Measurements from ENCODE around the gene HYAL1.

The HYAL1 gene

DNA sequence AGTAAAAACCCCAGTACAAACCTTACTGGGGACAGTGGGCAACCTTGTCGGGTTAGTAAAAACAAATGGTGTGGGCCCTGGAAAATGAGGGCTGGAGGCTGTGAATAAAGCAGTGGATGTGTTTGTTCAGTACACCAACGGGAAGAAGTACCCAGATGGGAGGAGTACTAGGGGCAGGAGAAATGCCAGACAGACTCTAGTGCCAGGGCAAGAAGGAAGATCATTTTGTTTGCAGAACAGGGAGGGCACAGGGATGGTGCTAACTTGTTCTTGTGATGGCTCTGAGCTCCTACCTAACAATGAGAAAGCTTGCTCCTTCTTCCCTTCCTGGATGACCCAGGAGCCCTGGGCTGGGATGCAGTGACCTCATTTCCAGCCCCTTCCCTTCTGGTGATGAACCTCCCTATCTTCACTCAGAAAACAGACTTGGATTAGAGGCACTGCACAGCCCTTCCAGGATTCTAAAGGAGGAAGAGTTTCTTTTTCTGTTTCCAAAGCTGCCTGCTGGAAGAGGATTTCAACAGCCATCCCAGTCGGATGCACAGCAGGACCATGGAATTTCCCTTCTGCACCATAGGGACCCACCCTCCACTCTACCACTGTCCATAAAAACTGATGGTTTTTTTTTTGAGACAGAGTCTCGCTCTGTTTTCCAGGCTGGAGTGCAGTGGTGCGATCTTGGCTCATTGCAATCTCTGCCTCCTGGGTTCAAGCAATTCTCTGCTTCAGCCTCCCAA is 31.1 kb upstream of the HYAL1 start:
- no peak for DNase-seq (ENCODE audit: low read depth)

DNA sequence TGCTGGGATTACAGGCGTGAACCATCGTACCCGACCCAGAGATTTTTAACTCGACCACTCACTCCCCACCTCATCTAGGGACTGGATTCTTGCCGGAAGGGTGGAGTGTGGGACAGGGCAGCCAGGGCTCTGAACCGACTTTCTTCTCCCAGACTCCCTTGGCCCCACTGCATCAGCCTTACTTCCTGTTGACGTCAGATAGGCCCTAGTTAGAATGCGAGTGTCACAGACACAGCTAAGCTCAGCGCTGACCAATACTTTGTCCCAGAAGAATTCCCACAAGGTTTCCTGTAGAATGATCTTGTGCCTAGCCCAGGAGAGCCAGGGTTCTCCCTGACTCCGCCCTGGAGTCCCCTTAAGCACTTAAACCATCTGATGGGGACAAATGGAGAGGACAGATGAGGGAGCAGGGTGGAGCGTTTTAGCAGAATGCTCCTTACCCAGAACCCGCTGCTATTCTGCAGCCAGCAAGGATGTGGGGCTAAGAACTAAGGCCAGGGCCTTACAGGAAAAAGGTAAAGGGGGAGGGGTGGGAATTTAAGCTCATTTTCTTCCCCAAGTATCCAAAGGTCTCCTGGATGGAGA is 30.5 kb upstream of the HYAL1 start:
- DNase-seq (ENCODE audit: low read depth): no peak

DNA sequence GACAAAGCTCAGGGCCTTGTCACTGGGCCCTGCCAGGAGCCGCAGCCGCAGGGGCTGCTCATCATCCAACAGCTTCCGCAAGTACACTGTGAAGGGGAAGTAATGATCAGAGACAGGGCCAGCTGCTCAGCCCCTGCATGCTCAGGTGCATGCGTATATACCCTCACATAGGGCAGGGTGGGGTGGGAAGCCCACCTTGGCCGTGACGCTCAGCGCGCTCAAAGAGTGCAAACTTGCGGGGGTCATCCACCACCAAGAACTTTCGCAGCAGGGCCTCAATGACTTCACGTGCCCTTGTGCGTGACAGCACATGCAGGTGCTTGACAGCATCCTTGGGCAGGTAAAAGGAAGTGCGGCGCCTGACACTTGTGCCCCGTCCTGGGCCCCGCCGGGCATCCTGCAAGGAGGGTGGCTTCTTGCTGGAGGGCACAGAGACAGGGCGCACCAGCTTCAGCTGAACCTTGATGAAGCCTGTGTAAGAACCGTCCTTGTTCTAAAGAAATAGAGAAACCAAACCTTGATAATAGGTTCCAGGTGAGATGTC is 28.1 kb upstream of the HYAL1 start:
- no peak for DNase-seq (ENCODE audit: low read depth)

DNA sequence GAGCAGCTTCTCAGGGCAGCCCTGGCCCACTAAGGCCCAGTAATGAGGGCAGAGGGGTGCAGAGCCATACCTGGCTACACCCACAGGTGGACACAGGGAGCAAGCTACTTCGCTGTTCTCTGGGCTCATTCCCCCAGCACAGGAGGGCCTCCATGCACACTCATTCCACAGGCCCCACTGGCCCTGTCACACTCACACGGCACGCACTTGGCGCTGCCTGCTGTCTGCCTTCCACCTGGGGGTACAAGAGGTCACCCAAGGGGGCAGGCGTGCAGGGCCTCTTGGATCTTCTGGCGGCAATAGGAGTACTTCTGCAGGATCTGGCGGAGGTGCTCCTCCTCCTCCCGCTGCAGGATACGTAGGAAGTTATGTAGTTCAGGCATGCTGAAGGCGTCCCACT is 27.0 kb upstream of the HYAL1 start:
- DNase-seq (ENCODE audit: low read depth): no peak

DNA sequence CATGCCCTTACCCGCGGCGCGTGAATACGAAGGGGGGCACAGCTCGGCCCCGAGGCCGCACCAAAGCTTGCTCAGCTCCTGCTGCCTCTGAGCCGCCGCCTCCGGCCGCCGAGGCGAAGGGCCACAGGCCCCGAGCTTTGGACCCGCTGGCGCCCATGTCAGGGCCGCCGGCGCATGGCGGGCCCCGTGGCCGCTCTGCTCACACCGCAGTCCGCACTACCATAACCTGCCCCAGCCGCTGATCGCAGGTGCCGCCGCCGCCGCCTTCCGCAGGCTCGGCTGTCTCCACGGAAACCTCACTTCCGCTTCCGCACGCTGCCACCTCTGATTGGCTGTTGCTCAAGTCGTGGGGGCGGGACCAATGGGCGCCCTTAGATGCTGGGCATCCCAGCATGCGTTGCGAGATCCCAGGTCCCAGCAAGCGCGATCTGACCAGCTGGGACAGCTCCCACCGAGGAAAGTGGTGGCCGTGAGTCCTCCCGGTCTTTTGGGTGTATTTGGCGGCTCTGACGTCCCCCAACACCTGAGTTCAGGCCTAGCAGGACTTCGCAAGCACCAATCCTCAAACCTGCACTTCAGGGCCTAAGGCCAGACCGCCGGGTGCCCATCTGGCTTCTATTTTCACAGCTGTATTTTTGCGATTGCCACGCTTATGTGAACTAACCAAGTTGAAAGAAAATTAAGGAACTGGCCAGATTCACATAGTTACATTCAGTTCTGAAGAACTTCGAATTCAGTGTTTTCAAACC is 24.7 kb upstream of the HYAL1 start, which contains the start of gene TUSC2:
TUSC2 (minus strand) TSS at position 281 of the 749 bp plus-strand sequence; CDS start at position 157, 124 bp downstream.
- DNase-seq (ENCODE audit: low read depth): peak; percentile 87

DNA sequence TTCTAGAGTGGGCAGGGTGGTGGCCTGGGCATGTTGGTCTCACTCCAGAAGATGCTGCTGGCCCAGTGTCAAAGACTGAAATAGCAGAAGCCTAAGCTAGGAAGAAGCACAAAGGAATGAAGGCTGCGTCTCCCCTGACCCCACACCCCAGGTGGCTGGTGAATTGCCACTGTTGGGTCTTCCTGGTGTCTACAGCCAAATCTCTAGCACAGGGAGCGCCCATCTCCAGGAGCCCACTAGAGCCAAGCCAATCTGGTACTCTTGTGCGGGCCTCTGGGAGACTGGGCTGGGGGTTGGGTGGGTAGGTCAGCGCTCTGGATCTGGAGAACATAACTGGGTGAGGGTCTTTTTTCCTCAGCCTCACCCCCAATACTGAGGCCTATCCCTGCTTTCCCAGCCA is 23.8 kb upstream of the HYAL1 start:
- no peak for DNase-seq (ENCODE audit: low read depth)

DNA sequence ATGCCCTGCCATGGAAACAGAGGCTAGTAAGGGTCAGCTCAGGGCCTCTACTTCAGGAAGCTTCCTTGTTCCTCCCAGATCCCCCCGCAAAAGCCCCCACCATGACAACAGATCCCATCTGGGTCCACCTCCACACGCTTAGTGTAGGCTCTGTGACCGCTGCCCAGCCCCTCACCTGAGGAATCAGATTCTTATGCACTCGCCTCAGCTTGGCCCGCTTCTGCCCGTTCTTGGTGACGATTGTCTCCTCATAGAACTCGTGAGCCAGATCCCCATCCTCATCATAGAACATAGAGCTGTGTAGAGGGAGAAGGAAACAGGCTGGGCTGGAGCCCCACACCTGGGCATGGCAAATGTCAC is 22.8 kb upstream of the HYAL1 start:
- DNase-seq (ENCODE audit: low read depth): no peak

DNA sequence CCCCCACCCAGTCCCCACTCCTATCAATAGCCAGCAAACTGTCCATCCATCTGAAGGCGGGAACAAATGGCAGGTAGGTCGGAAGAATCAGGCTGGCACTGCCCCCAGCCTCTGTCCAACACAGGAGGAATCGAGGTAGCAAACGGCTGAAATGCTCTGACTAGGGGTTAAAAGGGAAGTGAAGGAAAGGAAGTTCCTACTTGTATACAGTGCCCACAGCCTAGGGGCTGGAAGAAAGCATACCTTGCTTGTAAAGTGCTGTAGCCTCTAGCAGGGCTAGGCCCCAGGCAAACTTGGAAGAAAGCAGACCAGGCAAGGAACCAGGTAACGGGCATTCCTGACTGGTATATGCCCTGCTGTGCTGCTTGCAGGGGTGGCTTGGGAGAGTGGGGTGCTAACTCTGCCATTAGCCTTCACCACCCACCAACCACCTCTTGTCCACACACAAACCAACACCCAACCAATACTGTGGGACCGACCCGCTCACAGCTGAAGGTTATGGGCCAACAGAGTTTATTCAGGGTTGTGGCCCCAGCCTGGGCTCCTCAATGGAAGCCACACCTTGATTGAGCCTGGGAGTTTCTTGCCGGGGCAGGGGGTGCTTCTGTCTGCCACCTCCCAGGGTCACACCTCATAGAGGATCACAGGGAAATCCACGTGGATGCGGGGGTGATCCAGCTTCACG is 22.3 kb upstream of the HYAL1 start:
- DNase-seq (ENCODE audit: low read depth): no peak

DNA sequence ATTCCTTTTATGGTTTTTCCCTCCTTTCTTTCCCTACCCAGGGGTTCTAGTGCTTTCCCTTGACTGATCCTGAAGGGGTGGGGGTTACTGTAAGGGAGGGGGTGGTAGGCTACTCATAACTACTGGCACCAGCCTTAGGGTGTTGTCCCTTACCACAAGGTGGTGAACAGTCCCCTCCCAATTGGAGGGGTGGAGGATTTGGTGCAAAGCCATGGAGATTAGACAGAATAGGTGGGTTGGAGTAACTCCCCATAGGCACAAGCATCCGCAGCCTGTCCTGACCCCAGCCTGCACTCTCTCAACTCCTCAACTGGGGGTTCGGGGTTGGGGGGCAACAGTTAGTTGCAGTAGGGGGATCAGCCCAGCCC is 21.7 kb upstream of the HYAL1 start:
- DNase-seq (ENCODE audit: low read depth): no peak

DNA sequence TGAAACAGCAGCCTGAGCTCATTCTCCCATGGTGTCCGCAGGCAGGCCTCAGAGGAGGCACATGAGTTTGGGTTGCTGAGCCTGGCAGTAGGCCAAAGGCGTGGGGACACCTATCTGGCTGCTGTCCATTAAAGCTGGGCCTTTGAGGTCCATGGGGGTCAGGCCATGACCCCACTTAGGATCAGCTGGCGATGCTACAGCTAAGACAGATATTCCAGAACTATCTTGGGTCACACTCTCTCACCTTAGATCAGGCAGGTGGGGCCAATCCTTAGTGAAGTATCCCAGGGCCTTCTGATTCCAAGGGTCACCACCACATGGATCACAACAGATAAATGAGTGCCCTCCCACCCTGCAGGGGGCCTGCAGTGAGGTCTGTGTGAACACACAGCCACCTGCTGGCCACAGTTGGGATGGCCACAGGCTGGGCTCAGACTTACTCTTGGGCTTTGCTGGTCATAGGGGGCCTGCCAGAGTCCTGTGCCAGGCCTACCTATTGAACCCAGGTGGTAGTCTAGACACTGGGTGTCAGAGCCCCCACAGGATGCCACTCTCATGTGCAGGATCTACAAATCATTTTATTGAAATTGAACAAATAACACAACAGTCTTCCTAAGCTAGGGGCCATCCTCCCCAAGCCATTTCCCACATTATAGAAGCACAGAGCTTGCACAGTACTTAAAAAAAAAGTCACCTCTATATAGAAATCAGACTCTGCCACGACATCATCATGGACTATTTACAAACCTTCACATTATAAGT is 21.2 kb upstream of the HYAL1 start:
- peak; percentile 29 for DNase-seq (ENCODE audit: low read depth)

DNA sequence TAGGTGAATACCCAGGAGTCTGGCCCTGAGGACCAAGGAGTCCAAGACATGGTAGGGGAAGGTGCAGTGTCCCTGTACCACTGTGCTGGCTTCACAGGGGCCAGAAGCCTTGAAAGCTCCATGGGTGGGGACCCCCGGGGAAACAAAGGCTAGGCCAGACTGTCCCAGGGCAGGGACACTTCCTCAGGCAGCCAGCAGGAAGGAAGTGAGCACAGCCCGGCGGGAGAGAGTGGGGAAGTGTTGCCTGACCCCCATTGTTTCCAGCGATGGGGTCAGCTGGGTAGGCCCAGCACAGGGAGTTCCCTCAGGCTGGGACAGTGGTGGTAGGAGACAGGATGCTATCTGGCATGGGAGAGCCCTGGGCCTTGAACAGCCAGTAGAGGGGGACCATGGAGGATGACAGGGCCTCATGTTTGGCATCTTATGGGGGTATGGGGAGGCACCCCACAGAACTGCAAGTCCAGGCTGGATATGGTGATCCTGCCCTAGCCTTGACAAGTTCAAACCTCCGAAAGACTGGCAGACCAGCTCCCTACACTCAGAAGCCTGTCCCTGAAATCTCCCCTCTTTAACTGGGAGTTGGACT is 20.3 kb upstream of the HYAL1 start:
- DNase-seq (ENCODE audit: low read depth): no peak

DNA sequence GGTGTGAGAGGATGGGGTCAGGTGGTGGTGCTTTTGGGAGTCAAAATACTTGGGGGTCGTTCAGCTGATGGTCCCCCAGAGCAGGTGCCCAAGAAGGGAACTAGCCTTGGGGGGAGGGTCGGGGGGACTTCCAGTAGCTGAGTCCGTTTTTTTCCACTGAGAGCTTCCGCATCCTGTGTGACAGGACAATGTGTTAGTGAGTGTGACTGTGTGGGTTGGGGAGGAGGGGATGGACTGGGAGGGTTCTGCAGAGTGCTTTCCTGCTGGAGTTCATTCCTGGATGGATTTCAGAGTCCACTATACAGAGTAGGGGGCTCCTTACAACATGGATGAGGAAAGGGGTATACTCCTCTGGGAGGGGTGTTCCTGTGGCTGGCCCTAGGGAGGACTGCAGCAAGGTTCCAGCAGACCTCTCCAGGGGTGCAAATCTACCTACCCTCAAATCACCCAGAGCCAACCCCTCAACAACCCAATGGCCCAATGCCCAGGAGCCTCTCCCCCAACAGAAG is 19.8 kb upstream of the HYAL1 start:
- no peak for DNase-seq (ENCODE audit: low read depth)

DNA sequence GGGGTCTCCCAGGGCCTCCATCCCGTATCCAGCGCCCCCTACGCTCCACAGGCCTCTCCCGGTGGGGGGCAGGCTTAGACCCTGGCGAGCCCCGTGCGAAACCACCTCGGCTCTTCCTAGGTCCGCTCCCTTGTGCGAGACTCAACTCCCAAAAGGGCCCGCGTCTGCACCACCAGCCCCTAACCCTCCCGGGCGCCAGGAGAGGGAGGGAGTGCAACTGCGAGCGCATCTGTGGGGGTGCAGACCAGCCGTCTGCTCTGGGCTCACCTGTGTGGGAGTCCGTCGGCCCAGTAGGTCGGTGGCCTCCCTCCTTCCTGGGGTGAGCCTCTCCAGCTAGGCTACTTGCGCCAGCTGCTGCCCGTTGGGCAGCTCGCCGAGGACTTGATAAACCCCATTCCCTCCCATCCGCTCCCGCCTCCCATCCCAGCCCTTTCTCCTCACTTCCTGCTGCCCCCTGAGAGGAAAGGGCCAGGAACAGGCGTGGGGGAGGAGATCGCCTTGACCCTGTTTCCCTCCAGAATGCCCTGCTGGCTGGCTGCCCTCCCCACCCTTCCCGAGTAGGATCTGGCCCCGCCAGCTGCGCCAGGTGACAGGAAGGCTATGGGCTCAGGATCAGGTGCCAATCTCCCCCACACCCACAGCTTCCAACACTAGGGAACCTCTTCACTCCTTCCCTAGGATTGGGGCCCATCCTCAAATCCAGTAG is 19.2 kb upstream of the HYAL1 start, which contains the start of gene HYAL2:
HYAL2 (minus strand) TSS at position 360 of the 706 bp plus-strand sequence. CDS start 2,256 bp downstream, outside the sequence.
- DNase-seq (ENCODE audit: low read depth): no peak

DNA sequence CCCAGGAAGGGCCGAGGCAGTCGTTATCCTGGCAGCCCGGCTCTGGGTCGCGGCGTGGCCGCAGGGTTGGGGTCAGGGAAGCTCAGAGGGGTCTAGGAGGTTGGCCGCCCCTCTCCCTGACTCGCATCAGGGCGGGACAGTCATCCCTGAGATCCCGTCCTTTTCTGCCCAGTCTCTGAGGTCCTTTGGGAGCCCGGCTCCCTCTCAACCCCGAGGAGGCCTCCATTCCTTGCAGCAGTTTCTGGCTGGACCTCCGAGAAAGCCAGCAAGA is 18.7 kb upstream of the HYAL1 start:
- no peak for DNase-seq (ENCODE audit: low read depth)

DNA sequence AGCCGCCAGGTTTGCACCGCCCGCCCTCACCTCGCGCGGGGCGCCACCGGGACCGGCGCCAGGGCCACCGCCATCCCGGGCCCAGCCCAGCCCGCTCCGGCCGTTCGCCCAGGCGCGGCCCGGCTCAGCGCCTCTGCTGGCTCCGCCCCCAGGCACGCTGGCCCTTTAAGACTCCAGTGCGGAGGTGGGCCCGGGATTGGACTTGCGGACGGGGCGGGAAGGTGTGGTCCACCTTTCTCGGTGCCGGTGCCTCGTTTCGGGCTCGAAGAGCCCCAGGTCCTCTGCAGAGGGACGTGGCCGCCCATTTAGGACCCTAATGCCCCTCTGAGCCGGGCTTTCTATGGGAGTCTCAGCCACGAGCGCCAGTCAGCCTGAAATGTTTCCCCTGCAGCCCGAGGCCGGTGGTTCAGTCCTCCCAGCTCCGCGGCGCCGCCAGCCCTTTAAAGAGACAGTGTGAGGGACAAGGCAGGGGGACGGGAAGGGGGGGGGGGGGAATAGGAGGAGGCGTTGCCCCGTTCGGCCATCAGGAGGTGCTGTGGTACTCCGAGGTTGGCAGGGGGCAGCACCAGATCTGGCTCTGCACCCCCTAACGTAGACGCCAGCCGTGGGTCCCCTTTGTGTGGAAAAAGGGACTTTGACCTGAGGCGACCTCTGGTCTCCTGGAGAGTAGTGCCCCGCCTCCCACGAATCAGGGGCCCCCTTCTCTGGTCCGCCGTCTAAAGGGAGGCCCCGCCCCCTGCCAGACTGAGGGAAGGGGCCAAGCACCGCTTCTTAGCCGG is 18.2 kb upstream of the HYAL1 start:
- DNase-seq (ENCODE audit: low read depth): peak; percentile 74

DNA sequence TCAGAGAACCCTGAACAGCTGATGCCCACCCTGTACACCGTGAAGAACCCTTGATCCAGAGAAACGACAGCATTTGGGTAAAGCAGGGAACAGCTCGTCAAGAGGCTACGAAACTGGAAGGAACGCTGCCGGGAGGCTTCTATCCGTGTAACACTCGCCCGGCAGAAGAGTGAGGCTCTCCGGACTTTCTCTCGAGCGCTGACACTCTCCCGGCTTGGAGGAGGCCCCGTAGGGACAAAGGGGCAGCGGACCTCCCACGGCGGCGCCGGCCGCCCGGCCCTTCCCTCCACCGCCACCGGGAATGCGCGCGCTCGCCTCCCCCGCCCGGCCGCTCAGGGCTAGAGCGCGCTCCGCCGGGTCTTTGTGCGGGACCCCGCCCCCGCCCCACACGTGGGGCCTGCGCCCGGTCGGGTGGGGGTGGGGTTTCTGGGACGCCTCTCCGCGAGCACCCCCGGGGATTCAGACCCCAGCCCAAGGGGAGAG is 17.5 kb upstream of the HYAL1 start:
- no peak for DNase-seq (ENCODE audit: low read depth)

DNA sequence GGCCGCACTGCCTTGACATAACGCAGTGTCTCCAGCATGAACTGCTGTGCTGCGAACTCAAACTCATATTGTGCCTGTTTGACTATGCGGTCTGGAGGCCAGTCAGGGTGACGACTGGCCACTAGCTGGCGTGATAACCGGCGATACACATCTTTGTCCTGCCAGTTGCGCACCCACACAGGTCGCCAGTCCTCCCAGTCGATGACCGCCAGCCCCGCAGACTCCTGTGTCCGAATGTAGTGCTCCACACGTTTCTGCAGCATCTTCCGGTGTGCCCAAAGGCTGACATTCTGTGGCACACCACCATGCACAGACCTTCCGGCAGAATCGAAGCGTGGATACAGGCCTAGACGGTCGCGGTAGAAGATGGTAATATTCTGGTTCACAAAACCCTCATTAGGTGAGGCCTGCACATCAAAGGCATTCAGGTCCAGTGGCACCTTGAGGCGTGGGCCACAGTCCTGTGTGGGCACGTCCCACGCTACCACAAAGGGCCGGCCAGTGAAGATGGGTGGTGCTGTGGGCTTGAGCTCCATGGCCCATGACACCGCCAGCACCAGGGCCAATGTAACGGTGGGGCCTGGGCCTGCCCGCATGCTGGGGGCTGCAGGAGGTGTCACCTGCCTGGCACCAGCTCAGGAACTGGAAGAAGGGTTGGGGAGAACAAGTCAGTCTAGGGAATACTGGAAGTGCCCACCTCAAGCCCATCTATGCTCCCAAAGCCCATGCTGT is 16.7 kb upstream of the HYAL1 start:
- DNase-seq (ENCODE audit: low read depth): no peak

DNA sequence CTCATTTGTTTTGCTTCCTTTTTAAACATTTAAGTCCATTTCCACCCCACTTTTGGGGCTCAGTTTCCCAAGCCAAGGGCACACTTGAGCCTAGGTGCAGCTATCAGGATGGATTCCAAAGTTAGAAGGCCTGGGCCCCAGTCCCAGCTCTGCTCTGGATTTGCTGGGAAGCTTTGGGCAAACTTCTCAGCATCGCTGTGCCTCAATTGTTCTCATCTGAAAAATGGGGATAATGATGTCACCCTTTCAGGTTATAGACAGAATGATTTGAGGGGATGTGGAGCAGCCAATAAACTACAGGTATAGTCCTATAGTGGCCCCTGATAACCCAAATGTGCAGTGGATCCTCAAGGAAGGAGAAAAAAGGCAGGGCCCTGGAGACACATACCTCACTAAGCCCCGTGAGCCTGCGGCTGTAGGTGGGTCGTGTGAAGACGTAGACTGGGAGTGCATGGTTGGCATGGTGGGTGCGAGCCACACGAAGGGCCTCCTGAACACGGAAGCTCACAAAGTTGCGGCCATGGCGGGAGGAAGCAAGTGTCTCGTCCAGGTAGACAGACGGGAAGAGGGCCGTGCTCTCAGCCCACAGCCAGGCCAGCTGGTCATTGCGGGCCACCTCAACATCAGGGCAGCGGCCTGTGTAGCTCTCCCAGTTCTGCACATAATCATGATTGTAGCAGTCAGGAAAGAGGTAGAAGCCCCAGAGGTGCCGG is 16.0 kb upstream of the HYAL1 start:
- DNase-seq (ENCODE audit: low read depth): no peak

Measured in stimulated activated CD8-positive, alpha-beta memory T cell treated with anti-CD3 and anti-CD28 coated beads, Interleukin-12 subunit alpha, Interleukin-12 subunit beta, amount 100 ng/mL, for 4 hours (primary cell).